NCI-H146 (cell line): ENCODE measurements around the gene AP1G2.

Experiments used
- DNase-seq: peaks from one replicate; lab custom pipeline; 2025; lab: John Stamatoyannopoulos, UW

AP1G2 gene

GRCh38 chr14:23557946-23558345, 9.6 kb downstream of the AP1G2 start:
- DNase-seq, result no peak

- no peak for DNase-seq
These were observed 10.1 kb downstream of the AP1G2 start for GRCh38 chr14:23557521-23557920.

GRCh38 chr14:23556700-23557440, 10.7 kb downstream of the AP1G2 start:
- no peak for DNase-seq

DNA sequence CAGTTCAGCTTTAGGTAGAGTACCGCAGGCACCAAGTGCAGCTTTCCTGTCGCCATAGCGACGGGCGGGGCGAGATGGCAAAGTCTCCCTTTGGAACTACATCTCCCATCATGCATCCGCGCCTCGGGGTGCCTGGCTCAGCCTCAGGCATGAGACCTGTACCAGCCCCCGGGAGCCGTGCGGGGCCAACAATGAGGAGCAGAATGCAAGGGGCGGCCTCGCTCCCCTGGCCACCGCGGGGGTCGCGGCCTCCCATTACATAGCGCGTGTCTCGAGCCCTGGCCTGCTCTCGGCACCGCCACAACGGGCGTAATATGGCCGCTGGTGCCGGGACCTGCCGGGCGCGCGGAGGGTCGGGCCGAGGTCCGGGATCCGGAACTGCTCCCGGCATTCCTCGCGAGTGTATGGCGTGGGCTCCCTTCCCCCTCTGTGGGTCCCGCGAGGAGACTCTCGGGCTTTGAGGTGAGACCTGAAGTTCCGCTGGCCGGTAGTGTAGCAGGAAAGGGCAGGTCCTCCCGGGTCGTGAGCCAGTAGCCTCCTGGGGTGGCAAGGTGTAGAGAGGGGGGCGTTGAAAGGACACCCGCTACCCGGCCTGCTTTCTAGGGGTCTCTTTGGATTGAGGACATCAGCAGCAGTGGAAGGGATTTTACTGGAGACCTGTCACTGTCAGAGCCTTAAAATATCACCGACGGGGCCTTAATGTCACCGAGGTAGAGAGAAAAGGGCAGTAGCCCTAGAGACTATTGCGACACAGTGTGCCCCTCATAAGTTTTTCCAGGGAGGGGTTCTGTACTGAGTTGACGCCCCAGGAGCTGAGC, 11.5 kb downstream of the AP1G2 start, which contains the start of gene THTPA:
THTPA (plus strand) TSS at position 390 of the 818 bp plus-strand sequence. CDS start 487 bp downstream, outside the sequence.
- peak; percentile 91 for DNase-seq

DNA sequence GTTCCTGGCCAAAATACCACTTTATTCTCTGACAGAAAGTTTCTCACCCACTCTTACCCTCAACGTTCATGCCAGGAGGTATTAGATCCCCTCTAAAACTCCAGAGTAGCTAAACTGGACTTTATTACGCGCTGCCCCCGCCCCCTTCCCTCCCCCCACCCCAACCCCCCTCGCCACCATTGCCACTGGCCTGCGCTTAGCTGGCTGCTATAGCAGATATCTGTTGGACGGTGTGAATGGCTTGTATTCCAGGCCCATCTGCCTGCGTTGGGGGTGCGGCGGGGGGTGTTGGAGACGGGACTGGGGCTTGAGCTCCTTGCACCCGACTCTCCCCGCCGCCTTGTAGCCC, 12.1 kb downstream of the AP1G2 start:
- no peak for DNase-seq

DNA sequence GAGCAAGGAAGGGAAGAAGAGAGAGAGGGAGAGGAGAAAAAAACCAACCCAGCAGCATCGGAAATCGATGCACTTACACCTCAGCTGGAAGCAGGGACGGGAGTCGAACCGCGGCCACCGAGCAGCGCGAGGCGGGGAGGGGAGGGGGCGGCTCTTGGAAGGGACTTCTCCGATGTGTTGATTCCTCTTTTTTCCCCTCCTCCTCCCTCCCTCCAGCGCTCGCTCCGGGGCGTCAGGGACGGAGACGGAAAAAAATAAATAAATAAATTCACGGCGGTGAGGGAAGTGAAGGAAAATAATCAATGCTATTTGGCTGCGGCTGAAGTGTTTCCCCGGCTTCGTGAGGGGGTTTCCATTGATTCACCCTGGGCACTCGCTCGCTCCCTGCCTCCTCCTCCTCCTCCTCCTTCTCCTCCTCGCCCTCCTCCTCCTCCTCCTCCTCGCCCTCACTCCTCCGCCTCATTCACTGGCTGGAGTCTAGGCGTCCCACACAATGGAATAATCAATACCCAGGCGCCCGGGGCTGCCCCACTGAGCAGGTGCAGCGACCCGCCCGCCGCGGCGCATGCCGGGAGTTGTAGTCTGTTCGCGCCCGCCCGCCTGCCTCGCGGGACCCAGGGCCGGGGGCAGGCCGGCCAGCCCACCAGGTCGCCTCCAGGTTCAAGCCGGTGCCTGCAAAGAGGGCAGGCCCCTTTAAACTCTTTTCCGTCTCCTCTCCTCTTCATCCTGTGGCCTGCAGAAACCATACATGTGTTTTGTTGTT, 16.1 kb downstream of the AP1G2 start, which contains the start of gene ZFHX2:
ZFHX2 (minus strand) TSS at position 500 of the 763 bp plus-strand sequence. CDS start 16,440 bp downstream, outside the sequence.
- DNase-seq, result peak; percentile 95

- DNase-seq, result no peak
These were observed 16.8 kb downstream of the AP1G2 start for GRCh38 chr14:23550812-23551265.

DNA sequence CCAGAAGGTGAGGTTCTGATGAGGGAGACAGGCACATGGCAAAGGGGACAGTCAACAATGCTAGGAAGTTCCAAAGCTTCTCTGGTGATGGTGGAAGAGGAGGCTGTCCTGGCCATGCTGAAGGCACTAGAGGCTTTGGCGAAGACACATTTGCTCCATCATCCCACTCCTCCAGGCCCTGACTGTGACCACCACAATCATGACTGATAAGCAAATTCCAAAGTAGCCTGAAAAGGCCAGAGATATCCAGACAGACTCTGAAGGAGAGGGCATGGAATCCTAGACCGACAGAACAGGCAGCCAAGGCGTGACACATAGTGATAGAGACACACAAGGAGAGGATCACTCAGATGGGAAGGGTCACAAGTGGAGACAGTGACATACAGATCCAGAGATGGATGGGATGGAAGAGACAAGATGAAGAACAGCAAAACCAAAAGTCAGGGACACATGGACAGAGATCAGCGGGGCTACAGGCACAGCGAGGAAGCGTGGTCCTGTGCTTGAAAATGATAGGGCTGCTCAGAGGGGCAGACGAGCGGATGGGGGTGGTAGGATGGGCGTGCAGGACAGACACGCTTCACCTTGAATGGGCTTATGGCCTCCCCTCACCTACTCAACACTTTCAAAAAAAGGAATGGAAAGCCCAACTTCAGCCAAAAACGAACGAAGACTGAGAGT, 17.3 kb downstream of the AP1G2 start:
- DNase-seq, result peak; percentile 26

GRCh38 chr14:23548351-23549318, 19.0 kb downstream of the AP1G2 start:
- peak; percentile 13 for DNase-seq

DNA sequence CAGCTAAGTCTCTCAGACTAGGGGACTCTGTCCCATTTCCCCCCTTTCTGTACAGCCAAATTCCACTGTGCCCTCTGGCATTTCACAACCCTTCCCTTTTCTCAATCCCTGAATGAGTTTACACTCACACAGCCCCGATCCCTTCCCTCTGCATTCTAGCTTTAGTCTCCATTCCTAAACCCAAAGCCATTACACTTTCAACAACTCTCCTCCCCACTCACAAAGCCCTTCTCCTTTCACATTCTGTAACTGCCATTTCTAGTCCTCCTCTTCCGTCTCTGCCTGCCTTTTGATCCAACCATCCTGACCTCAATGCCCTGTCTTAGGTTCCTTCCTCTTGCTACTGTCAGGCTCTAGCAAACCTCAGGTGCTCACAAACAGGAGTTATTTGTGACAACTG, 19.7 kb downstream of the AP1G2 start:
- no peak for DNase-seq

DNA sequence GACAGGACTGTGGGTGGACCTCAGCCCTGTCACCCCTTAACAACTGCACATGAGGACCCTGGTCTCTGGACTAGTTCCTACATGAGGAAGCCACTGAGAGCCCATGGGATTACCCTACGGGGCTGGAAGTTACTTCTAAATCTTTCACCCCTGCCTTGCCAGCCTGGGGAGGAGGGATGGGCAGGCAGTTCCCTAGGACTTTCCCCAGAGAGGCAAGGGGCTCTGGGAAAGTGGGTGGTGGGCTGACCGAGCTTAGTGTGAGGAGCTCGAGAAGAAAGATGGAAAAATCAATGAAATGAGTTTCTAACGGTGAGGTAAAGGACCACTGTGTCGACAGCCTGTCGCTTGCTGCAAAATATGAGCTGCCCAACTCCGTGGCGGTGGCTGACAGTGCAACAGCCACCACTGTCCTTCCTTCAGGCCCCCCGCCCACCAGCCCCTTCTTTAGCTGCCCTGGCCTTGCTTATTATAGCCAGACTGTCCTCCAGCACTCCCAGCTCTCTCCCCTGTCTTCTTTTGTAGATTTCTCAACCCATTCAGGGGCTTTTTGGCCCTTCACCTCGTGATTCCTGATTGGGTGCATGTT, 21.0 kb downstream of the AP1G2 start:
- no peak for DNase-seq

DNA sequence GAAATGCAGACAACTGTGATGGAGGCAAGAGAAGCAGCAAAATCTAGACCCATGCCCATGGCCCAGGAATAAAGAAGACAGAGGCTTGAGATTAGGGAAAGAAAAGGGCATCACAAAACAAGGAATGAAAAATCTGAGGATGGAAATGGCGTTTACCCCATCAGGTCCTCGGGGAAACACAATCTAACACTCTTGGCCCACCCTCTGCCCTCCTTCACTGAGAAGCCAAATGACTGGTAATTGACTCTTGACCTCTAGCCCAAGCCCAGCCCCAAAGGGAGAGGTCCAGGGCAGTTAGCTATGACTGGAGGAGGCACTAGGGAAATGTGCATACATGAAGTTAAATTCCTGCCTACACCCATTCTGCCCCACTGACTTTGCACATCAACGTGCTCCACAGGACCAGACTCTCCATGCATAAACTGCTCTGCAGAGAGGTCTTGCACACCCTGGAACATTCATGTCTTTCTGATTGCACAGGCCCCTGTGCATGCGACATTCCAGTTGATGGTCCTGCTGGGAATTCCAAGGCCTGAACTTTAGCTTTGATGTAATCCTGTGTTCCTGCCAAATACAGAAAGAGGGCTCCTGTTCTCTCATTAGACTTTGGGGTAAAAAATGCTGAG, 21.7 kb downstream of the AP1G2 start:
- DNase-seq, result no peak

- DNase-seq, result peak; percentile 96
These were observed 22.8 kb downstream of the AP1G2 start for GRCh38 chr14:23544511-23545447.

DNA sequence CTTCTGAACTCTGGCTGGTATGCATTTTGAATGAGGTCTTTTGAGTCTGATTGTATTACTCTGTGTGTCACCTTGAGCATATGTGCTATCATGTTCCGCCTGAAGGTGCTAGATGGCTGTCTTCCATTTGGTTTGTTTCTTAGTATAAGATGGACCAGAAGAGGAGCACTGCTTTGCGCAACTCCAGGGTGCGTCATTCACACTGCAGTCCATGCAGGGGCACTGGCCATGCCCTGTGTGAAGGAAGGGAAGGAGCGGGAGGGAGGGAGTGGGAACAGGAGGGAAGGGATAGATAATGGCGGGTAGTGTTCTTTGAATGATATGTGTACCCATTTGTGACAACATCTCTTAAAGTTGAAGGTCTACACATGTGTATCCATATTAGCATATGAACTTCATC, 24.2 kb downstream of the AP1G2 start:
- no peak for DNase-seq

DNA sequence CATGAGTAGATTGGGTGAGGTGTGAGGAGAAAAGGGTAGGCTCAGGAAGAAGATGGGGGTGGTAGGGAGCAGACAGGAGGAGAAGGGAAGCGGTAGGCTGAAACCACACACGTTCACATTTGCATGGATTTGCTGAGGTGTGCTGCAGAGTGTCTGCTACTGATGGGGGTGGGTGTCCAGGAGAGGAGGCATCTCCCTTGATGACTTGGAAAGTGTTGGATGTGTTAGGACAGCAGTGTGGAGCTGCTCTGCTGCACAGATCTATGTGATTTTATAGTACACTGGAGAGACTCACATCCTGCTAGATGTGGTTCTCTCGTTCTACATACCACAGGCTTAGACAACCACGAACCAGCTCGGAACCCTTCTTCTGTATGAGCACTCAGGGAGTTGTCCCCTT, 25.3 kb downstream of the AP1G2 start:
- no peak for DNase-seq

- DNase-seq, result no peak
These were observed 27.5 kb downstream of the AP1G2 start for GRCh38 chr14:23540141-23540469.

GRCh38 chr14:23539248-23540140, 28.1 kb downstream of the AP1G2 start:
- peak; percentile 63 for DNase-seq

DNA sequence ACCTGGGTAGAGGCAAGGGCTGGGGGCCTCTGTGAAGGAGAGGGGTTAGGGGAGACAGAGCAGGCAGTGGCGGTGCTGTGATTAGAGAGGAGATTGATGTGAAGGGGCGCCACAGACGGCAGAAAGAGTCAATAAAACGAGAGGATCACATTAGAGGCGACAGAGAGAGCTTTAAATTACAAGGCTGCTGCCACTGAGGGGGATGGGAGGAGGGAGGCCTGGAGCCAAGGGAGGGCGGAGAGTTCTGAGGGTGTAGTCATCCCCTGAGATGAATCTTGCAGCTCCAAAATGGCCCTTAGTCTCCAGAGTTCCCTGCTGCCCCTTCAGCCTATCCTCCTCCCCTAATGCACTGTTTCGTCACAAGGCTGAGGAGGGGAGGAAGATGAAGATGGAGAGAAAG, 28.8 kb downstream of the AP1G2 start:
- DNase-seq, result no peak
